Superior temporal gyrus (tissue), 1 donor: Measurements from ENCODE around the gene GPR65.

Experiments used
- DNase-seq: peaks from one replicate; pipeline ENCODE4 v3.0.0-alpha.2; 2016; ENCODE audit errors: extremely low spot score

GPR65 gene

GRCh38 chr14:88037325-88037724 lies 32.4 kb downstream of the GPR65 start:
- no peak for DNase-seq

- DNase-seq: peak; percentile 14
Observed at GRCh38 chr14:88039197-88039596, 34.3 kb downstream of the GPR65 start.

- peak; percentile 28 for DNase-seq
Observed at GRCh38 chr14:88040146-88040545, 35.2 kb downstream of the GPR65 start.

GRCh38 chr14:88043529-88044443 lies 38.9 kb downstream of the GPR65 start:
- DNase-seq: no peak

- DNase-seq: no peak
Observed at GRCh38 chr14:88044444-88044758, 39.5 kb downstream of the GPR65 start.

- DNase-seq: no peak
Observed at GRCh38 chr14:88044776-88045446, 40.0 kb downstream of the GPR65 start.

GRCh38 chr14:88045705-88046104 lies 40.8 kb downstream of the GPR65 start:
- DNase-seq: peak; percentile 26

GRCh38 chr14:88048351-88048750 lies 43.4 kb downstream of the GPR65 start:
- no peak for DNase-seq

- DNase-seq: no peak
Observed at GRCh38 chr14:88049266-88049665, 44.3 kb downstream of the GPR65 start.

GRCh38 chr14:88049936-88050335 lies 45.0 kb downstream of the GPR65 start:
- no peak for DNase-seq

- no peak for DNase-seq
Observed at GRCh38 chr14:88060576-88060975, 55.6 kb downstream of the GPR65 start.

- no peak for DNase-seq
Observed at GRCh38 chr14:88063811-88064210, 58.9 kb downstream of the GPR65 start.
